Smooth muscle cell (in vitro differentiated cells): ENCODE data around the gene ZNF805. TPM values are rescaled to one million over a fixed set of nuclear protein-coding genes. Genes with fewer than 3 reads are reported as not detected.

Source experiments
- DNase-seq: peaks from one replicate; lab custom pipeline; 2025; ENCODE audit not compliant: unreplicated experiment; lab: John Stamatoyannopoulos, UW
- H2AFZ ChIP-seq: fragments of 200-600 bp; sonication (generic); 2 replicates; pipeline ENCODE4 v1.6.0; 2016; ENCODE audit warnings: antibody characterized with exemption, low read depth, mild to moderate bottlenecking
- H3F3A ChIP-seq: fragments of 200-600 bp; sonication (generic); 2 replicates; pipeline ENCODE4 v1.6.0; 2017; ENCODE audit warnings: antibody characterized with exemption, low read depth
- H3K27ac ChIP-seq: fragments of 200-600 bp; sonication (generic); 2 replicates; pipeline ENCODE4 v1.5.1; 2016; ENCODE audit warnings: low read depth, mild to moderate bottlenecking
- H3K27me3 ChIP-seq: fragments of 200-600 bp; sonication (generic); 2 replicates; pipeline ENCODE4 v1.6.1; 2016; ENCODE audit warnings: low read depth, mild to moderate bottlenecking
- H3K36me3 ChIP-seq: fragments of 200-600 bp; sonication (generic); 2 replicates; pipeline ENCODE4 v1.5.1; 2016; ENCODE audit warnings: low read depth
- H3K4me1 ChIP-seq: fragments of 200-600 bp; sonication (generic); 2 replicates; pipeline ENCODE4 v1.5.1; 2016; ENCODE audit warnings: low read depth
- H3K4me2 ChIP-seq: fragments of 200-600 bp; sonication (generic); 2 replicates; pipeline ENCODE4 v1.6.0; 2016; ENCODE audit warnings: mild to moderate bottlenecking
- H3K4me3 ChIP-seq: fragments of 200-600 bp; sonication (generic); 2 replicates; pipeline ENCODE4 v1.5.1; 2016; ENCODE audit warnings: mild to moderate bottlenecking
- H3K79me2 ChIP-seq: fragments of 200-600 bp; sonication (generic); 2 replicates; pipeline ENCODE4 v1.6.0; 2016; ENCODE audit warnings: low read depth, mild to moderate bottlenecking
- H3K9ac ChIP-seq: fragments of 200-600 bp; sonication (generic); 2 replicates; pipeline ENCODE4 v1.6.0; 2016; ENCODE audit warnings: low read depth
- H3K9me3 ChIP-seq: fragments of 200-600 bp; sonication (generic); replicated peaks from 2 replicates; pipeline ENCODE4 v1.5.1; 2016; ENCODE audit warnings: low read depth
- H4K20me1 ChIP-seq: fragments of 200-600 bp; sonication (generic); 2 replicates; pipeline ENCODE4 v1.6.0; 2016; ENCODE audit warnings: low read depth
- WGBS: methylation state at CpG from one replicate; pipeline ENCODE4 v1.1.7; 2016; ENCODE audit warnings: low lambda C conversion rate; 5-methylcytosine and 5-hydroxymethylcytosine counted together
- polyA plus RNA-seq: library from polyadenylated mRNA; unstranded; fragments of >200 nt; fragmentation: Nextera tagmentation; extraction: Ambion mirVana; gene quantifications from 2 replicates; pipeline ENCODE4 v1.2.1, GENCODE V29; 2016
- total RNA-seq: library from RNA; depleted of rRNA; stranded (reverse); fragments of >200 nt; gene quantifications from 2 replicates; pipeline ENCODE4 v1.2.3, GENCODE V29; 2014
- TF ChIP-seq, protein P1 (sequence below): fragments of 200-600 bp; sonication (generic); IDR thresholded peaks from 2 replicates; pipeline ENCODE4 v1.5.1; 2017; ENCODE audit warnings: borderline replicate concordance, mild to moderate bottlenecking, antibody characterized with exemption; ENCODE audit not compliant: insufficient read depth, poor library complexity, severe bottlenecking

Gene ZNF805
- total and polyA plus RNA-seq, 2 experiments from 2014 or later, result 5.6 to 28.9 TPM

DNA sequence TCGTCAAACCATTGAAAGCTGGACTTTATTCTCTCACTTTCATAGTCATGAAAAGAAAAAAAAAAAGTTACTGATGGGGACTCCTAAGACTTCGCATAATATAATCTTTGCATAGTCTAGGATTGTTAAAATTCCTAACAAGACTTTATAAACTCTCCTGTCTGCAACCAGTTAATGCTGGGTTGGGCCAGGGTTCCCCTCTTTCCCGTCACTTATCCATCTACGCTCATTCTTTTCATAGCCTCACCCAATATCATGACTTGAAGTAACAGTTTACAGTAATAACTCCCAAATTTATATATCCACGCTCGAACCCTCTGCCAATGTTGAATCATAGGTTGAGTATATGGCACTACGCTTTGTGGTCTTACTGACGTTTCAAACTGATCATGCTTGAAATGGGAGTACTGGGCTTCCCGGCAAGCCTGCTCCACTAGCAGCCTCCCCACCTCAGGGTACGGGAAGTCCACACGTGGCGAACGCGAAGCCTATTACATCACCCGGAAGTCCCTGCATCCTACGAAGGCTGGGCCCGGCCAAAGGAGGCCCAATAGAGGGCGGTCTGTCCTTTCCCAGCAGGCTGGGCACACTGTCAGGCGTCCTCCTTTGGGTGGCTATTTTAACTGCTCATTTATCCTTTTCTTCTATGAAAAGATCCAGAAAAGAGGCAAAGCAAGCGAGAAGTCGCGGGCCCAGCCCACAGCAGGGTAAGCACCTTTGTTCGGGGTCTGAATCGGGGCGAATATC, 39.2 kb downstream of the ZNF805 start:
- 7% methylated on average over 25 of the region's 25 CpGs for WGBS
- Histone ChIP-seq H3K4me2 (peak overlapping the region; percentile 99), H3K27me3 (no peaks in the 10 kb centered on the region), H3K36me3 (no peaks in the 10 kb centered on the region), H3K4me1 (peaks cover 4% of the 10 kb centered on the region), H3K27ac (peak overlapping the region; percentile 99), H2AFZ (no peak overlapping the region), H4K20me1 (peaks cover 41% of the 10 kb centered on the region), H3K4me3 (peak overlapping the region; percentile 88), H3K9ac (peak overlapping the region; percentile 98), H3K9me3 (no peaks in the 10 kb centered on the region), H3K79me2 (peaks cover 42% of the 10 kb centered on the region), H3F3A (peaks cover 10% of the 10 kb centered on the region)
- peak; percentile 74 for DNase-seq
- TF ChIP-seq, protein P1, sequence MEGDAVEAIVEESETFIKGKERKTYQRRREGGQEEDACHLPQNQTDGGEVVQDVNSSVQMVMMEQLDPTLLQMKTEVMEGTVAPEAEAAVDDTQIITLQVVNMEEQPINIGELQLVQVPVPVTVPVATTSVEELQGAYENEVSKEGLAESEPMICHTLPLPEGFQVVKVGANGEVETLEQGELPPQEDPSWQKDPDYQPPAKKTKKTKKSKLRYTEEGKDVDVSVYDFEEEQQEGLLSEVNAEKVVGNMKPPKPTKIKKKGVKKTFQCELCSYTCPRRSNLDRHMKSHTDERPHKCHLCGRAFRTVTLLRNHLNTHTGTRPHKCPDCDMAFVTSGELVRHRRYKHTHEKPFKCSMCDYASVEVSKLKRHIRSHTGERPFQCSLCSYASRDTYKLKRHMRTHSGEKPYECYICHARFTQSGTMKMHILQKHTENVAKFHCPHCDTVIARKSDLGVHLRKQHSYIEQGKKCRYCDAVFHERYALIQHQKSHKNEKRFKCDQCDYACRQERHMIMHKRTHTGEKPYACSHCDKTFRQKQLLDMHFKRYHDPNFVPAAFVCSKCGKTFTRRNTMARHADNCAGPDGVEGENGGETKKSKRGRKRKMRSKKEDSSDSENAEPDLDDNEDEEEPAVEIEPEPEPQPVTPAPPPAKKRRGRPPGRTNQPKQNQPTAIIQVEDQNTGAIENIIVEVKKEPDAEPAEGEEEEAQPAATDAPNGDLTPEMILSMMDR, result peak; percentile 22

DNA sequence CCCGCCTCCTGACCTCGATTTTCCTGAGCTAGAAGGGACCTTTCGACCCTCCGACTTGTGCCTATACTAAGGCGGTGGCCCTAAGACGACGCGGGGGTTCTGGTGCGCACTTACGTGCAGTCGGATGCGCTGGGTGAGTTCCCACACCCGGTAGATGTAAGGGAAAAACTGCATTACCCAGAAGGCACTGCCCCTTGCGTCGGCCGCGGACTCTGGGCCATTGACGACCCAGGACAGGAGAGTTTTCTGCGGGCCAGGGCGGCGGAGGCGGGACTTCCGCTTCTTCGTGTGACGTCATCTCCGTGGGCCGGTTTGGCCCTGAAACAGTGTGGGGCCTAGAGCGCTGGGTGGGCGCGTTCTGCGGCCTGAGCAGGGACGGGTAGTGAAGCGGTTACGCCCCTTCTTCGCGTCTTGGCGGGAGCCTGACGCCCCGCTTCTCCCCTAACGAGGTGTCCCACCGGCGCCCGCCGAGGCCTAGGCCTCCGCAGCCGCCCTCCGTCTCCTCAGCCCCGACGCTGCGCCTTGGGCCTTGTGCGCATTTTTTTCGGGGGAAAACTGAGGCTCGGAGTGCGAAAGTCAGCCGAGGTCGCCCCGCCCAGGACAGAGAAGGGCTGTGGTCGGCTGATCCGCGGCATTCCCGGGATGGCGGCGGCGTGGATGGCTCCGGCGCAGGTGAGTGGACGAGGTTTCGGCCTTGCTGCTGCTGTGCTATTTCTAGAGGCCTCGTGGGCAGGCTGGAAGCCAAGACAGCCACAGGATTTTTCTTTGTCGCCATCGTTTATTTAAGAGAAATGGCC, 39.9 kb downstream of the ZNF805 start, which contains the start of gene ZNF460:
ZNF460 (plus strand) TSS at position 321 of the 797 bp plus-strand sequence; CDS start at position 643, 322 bp downstream.
- Histone ChIP-seq H3K27me3 (no peaks in the 10 kb centered on the region), H4K20me1 (peaks cover 48% of the 10 kb centered on the region), H3K36me3 (peaks cover 3% of the 10 kb centered on the region), H3K4me3 (peak within 1 kb of the TSS; percentile 88), H3K9ac (peak within 1 kb of the TSS; percentile 98), H3K4me1 (peaks cover 4% of the 10 kb centered on the region), H3F3A (peaks cover 14% of the 10 kb centered on the region), H2AFZ (no peak within 1 kb of the TSS), H3K79me2 (peaks cover 50% of the 10 kb centered on the region), H3K27ac (peak within 1 kb of the TSS; percentile 99), H3K9me3 (no peaks in the 10 kb centered on the region), H3K4me2 (peak within 1 kb of the TSS; percentile 99)
- TF ChIP-seq, protein P1, result no peak
- DNase-seq, result peak; percentile 79
- 1% methylated on average over 71 of the region's 71 CpGs for WGBS

DNA sequence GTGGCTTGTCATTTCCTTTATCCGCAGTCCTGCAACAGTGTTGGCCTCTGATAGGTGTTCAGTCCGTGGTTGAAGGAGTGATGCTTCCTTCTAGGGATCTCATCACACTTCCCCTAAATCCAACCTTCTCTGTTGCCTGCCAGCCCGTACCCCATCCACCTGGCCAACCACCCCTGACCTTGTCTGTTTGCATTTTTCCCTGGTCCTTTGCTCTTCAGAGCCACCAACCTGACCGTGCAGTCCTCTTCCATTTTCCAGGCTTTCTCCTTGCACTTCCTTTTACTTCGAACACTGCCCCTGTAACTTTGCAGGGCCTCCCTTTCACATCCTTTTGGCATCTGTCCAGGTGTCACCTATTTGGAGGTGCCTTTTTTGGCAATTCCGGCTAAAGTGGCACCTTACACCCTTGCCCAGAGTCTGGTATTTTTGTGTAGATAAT, 40.5 kb downstream of the ZNF805 start:
- WGBS, result 21% methylated on average over 6 of the region's 6 CpGs
- Histone ChIP-seq H3K4me3 (peak overlapping the region; percentile 88), H3K4me1 (peaks cover 4% of the 10 kb centered on the region), H3K27ac (peak overlapping the region; percentile 99), H3K4me2 (peak overlapping the region; percentile 99), H4K20me1 (peaks cover 54% of the 10 kb centered on the region), H3F3A (peaks cover 20% of the 10 kb centered on the region), H3K79me2 (peaks cover 56% of the 10 kb centered on the region), H3K27me3 (no peaks in the 10 kb centered on the region), H3K36me3 (peaks cover 9% of the 10 kb centered on the region), H3K9ac (peak overlapping the region; percentile 98), H2AFZ (no peak overlapping the region), H3K9me3 (no peaks in the 10 kb centered on the region)
- DNase-seq, result no peak
- TF ChIP-seq, protein P1, result no peak
